NCI-H2196 (cell line): ENCODE results near the gene MPZ.
"Not testable (repeated sequence)": the region's sequence is repeated elsewhere in the genome, so short reads cannot be mapped to it uniquely, and the experiment has no call there.

ENCODE experiments used
- DNase-seq: peaks from one replicate; lab custom pipeline; 2025; ENCODE audit not compliant: unreplicated experiment; lab: John Stamatoyannopoulos, UW

The MPZ gene

DNA sequence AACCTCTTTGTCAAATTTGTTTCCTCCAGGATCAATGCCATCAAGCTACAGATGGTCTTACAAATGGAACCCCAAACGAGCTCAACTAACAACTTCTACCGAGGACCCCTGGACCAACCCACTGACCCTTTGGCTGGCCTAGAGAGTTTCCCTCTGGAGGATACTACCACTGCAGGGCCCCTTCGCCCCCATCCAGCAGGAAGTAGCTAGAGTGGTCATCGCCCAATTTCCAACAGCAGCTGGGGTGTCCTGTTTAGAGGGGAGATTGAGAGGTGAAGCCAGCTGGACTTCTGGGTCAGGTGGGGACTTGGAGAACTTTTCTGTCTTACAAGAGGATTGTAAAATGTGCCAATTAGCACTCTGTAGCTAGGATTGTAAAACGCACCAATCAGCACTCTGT, 52.7 kb downstream of the MPZ start:
- peak; percentile 4 for DNase-seq

DNA sequence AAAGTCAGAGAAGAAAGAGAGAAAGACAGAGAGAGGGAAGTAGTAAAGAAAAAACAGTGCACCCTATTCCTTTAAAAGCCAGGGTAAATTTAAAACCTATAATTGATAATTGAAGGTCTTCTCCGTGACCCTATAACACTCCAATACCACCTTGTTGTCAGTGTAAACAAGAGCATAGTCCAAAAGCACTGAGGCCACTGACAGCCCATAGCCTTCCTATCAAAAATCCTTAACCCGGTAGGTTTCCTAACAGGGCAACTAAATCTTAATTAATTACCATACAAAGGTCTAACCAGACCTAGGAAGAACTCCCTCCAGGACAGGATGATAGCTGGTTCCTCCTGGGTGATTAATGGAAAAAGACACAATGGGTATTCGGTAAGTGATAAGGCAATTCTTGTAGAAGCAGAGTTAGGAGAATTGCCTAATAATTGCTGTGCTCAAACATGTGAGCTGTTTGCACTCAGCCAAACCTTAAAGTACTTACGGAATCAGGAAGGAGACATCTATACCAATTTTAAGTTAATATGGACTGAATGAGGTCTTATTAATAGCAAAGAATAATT, 53.7 kb downstream of the MPZ start:
- not testable (repeated sequence) for DNase-seq

DNA sequence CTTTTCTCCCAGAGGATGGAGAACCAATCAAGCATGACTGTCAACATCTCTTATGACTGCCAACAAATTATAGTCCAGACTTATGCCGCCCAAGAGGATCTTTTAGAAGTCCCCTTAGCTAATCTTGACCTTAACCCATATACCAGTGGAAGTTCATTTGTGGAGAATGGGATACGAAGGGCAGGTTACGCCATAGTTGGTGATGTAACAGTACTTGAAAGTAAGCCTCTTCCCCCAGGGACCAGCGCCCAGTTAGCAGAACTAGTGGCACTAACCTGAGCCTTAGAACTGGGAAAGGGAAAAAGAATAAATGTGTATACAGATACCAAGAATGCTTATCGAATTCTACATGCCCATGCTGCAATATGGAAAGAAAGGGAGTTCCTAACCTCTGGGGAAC, 54.5 kb downstream of the MPZ start:
- DNase-seq = not testable (repeated sequence)
